ENCODE measurements around the gene VAC14. TPM values are rescaled to one million over a fixed set of nuclear protein-coding genes. Genes with fewer than 3 reads are reported as not detected.

The VAC14 gene
- total and polyA plus RNA-seq, 8 donors: 14.9 to 90.6 (median 39.3) TPM

GRCh38 chr16:70711211-70712031, 89.5 kb downstream of the VAC14 start:
- intact Hi-C loops (cut with DNase I; ENCODE audit: low total_unique reads): no loop called here
- no peak overlapping the region for H3K4me3 ChIP-seq
- H3K9me3 ChIP-seq: no peaks in the 10 kb centered on the region
- no peaks in the 10 kb centered on the region for H3K27me3 ChIP-seq
- DNase-seq: no peak
- H3K36me3 ChIP-seq: peaks cover 0 to 14% (median 7%) of the 10 kb centered on the region in 4 donors
- peaks cover 30 to 88% (median 57%) of the 10 kb centered on the region in 4 donors for H3K4me1 ChIP-seq
- TF ChIP-seq POLR2AphosphoS5 (IDR thresholded peaks at IDR 0.05) (no peak), EP300 (IDR thresholded peaks at IDR 0.05) (no peak), POLR2A (IDR thresholded peaks at IDR 0.05) (no peak)
- peak overlapping the region in 2 of 5 donors; percentile 29 to 89 for H3K27ac ChIP-seq
- WGBS, 5 donors: 67 to 83% (median 78%) methylated on average over 10 to 14 of the region's 14 CpGs

GRCh38 chr16:70710422-70711210, 90.3 kb downstream of the VAC14 start:
- Histone ChIP-seq H3K4me3 (no peak overlapping the region), H3K27me3 (no peaks in the 10 kb centered on the region), H3K4me1 (peaks cover 22 to 86% (median 53%) of the 10 kb centered on the region in 4 donors), H3K36me3 (peaks cover 0 to 14% (median 7%) of the 10 kb centered on the region in 4 donors), H3K27ac (peak overlapping the region in 1 of 5 donors; percentile 95), H3K9me3 (no peaks in the 10 kb centered on the region)
- no peak for TF ChIP-seq POLR2A (IDR thresholded peaks at IDR 0.05)
- TF ChIP-seq POLR2AphosphoS5 (IDR thresholded peaks at IDR 0.05): no peak
- no peak for TF ChIP-seq CTCF (IDR thresholded peaks at IDR 0.05)
- no peak for TF ChIP-seq EP300 (IDR thresholded peaks at IDR 0.05)
- WGBS, 5 donors: 85 to 91% (median 89%) methylated on average over 30 to 31 of the region's 31 CpGs
- no peak for DNase-seq
- intact Hi-C loops (cut with DNase I; ENCODE audit: low total_unique reads): no loop called here

DNA sequence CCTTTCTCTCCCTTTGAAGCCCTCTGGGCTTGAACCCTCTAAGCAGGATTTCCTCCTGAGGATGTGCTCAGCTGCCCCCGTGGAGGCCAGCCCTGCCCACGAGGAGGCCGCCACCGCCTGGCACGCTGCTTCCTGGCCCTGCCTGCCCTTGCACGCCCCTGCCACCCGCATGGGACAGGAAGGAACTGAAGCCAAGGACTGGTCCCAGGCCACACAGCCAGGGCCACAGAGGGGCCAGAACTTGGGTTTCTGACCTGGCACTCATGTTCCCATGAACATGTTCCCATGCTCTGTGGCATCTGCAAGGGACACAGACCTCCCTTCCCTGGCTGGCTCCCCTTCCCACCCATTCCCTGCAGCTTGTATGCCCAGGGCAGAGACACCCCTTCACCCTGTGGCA, 91.0 kb downstream of the VAC14 start:
- H3K27me3 ChIP-seq: no peaks in the 10 kb centered on the region
- no peaks in the 10 kb centered on the region for H3K9me3 ChIP-seq
- peak overlapping the region in 2 of 5 donors; percentile 85 to 95 for H3K27ac ChIP-seq
- peaks cover 16 to 86% (median 49%) of the 10 kb centered on the region in 4 donors for H3K4me1 ChIP-seq
- H3K4me3 ChIP-seq: no peak overlapping the region
- DNase-seq: no peak
- intact Hi-C loops (cut with DNase I; ENCODE audit: low total_unique reads): no loop called here
- WGBS, 5 donors: 24 to 50% (median 48%) methylated on average over 6 to 7 of the region's 7 CpGs
- peaks cover 0 to 14% (median 7%) of the 10 kb centered on the region in 4 donors for H3K36me3 ChIP-seq
- TF ChIP-seq EP300 (IDR thresholded peaks at IDR 0.05) (no peak), POLR2AphosphoS5 (IDR thresholded peaks at IDR 0.05) (no peak)

- no peak overlapping the region for H3K4me3 ChIP-seq
- peak overlapping the region in 3 of 5 donors; percentile 43 to 95 (median 85) for H3K27ac ChIP-seq
- peaks cover 16 to 86% (median 48%) of the 10 kb centered on the region in 4 donors for H3K4me1 ChIP-seq
- H3K36me3 ChIP-seq: peaks cover 0 to 14% (median 7%) of the 10 kb centered on the region in 4 donors
- 70 to 92% (median 89%) methylated on average over 3 to 5 of the region's 5 CpGs for WGBS, 5 donors
- no peaks in the 10 kb centered on the region for H3K27me3 ChIP-seq
- intact Hi-C loops (cut with DNase I; ENCODE audit: low total_unique reads): no loop called here
- H3K9me3 ChIP-seq: no peaks in the 10 kb centered on the region
- TF ChIP-seq CTCF (IDR thresholded peaks at IDR 0.05) (no peak), POLR2AphosphoS5 (IDR thresholded peaks at IDR 0.05) (no peak), POLR2A (IDR thresholded peaks at IDR 0.05) (no peak), EP300 (IDR thresholded peaks at IDR 0.05) (no peak)
- no peak for DNase-seq
Measured at GRCh38 chr16:70709457-70709856, 91.5 kb downstream of the VAC14 start.

Measured in stomach (tissue), 9 donors.